Measurements from ENCODE around the gene TOR2A.
A peak's percentile ranks its signal among the peaks of the same experiment; 100 is the strongest.
"Not testable (repeated sequence)": the region's sequence is repeated elsewhere in the genome, so short reads cannot be mapped to it uniquely, and the experiment has no call there.

TOR2A gene

DNA sequence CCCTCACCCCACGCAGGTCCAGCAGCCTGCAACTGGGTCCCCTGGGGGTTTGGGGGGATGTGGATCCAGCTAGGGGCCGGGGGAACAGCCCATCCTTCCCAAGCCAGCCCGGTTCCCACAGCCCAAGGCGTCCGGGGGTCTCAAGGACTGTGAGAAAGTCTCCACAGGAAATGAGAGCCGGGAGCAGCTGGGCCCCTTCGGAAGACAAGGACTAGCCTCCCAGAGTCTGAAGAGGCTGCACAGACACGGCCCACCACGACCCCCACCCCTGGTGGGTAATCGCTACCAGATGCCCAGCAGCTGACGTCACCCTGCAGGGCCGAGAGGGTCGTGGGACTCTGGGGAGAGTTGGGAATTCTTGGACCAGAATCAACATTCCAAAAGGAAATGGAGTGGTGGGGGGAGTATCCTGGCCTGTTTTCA is 32.8 kb upstream of the TOR2A start:
- DNase-seq = no peak

GRCh38 chr9:127767410-127767809 is 32.3 kb upstream of the TOR2A start:
- DNase-seq = no peak

- no peak for DNase-seq
These were observed 30.3 kb upstream of the TOR2A start for GRCh38 chr9:127765418-127765817.

DNA sequence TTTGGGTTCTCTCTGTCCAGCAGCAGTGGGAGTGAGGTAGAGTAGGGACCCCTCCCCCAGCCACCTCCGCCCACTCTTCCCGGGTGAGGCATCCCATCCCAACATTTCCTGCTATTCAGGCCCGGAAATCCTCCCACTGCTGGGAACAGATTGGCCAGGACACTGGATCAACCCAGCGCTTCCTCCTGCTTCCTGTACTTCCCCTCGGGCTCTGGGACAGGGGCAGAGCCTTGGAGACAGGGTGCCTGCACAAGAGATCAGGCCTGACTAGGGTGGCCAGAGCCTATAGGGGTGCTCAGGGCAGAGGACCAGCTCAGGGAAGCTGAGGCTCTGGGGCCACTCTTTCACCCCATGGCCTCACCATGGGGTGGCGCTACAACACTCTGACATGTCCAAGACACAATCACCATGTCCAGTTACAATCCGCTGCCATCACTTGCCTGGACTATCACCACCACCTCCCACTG is 28.9 kb upstream of the TOR2A start:
- DNase-seq = no peak

- DNase-seq = no peak
These were observed 27.1 kb upstream of the TOR2A start for GRCh38 chr9:127762111-127762676.

- no peak for DNase-seq
These were observed 26.4 kb upstream of the TOR2A start for GRCh38 chr9:127761491-127761956.

DNA sequence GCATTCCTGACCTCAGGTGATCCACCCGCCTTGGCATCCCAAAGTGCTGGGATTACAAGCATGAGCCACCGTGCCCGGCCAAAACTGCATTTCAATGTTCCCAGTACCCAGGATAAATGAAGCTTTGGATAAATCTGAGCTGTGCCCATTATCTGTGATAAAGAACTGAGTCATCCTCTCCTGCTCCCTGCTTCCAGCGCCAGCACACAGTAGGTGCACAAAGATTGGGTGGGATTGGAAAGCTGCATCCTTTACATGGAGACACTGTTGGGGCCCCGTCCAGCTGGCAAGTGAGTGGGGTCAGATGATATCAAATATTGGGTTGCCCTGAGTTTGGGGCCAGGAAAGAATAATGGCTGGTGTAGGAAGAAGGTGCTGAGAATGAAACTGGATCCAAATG is 26.0 kb upstream of the TOR2A start:
- DNase-seq = no peak

GRCh38 chr9:127758843-127759242 is 23.7 kb upstream of the TOR2A start:
- DNase-seq = no peak

DNA sequence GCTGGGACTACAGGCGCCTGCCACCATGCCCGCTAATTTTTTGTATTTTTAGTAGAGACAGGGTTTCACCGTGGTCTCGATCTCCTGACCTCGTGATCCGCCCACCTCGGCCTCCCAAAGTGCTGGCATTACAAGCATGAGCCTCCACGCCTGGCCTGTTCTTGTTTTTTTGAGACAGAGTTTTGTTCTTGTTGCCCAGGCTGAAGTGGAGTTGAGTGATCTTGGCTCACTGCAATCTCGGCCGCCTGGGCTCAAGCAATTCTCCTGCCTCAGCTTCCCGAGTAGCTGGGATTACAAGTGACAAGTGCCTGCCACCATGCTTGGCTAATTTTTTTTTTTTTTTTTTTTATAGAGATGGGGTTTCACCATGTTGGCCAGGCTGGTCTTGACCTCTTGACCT is 21.7 kb upstream of the TOR2A start:
- not testable (repeated sequence) for DNase-seq

DNA sequence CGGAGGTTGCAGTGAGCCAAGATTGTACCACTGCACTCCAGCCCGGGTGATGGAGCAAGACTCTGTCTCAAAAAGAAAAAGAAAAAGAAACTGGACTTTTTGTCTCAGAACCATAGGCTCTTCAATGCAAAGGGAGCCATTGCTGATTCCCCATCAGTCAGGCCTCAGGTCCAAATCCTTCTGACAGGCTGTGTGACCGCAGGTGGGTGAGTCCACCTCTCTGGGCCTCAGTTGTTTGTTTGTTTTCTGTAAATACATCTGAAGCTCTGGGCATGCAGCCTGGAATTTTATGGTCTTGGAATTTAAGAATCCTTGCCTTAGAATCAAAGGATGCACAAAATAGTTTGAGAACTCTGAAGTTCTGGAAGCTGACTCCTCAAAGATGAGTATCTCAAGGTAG is 21.1 kb upstream of the TOR2A start:
- no peak for DNase-seq

GRCh38 chr9:127755061-127756060 is 20.3 kb upstream of the TOR2A start:
- DNase-seq = peak; percentile 31

DNA sequence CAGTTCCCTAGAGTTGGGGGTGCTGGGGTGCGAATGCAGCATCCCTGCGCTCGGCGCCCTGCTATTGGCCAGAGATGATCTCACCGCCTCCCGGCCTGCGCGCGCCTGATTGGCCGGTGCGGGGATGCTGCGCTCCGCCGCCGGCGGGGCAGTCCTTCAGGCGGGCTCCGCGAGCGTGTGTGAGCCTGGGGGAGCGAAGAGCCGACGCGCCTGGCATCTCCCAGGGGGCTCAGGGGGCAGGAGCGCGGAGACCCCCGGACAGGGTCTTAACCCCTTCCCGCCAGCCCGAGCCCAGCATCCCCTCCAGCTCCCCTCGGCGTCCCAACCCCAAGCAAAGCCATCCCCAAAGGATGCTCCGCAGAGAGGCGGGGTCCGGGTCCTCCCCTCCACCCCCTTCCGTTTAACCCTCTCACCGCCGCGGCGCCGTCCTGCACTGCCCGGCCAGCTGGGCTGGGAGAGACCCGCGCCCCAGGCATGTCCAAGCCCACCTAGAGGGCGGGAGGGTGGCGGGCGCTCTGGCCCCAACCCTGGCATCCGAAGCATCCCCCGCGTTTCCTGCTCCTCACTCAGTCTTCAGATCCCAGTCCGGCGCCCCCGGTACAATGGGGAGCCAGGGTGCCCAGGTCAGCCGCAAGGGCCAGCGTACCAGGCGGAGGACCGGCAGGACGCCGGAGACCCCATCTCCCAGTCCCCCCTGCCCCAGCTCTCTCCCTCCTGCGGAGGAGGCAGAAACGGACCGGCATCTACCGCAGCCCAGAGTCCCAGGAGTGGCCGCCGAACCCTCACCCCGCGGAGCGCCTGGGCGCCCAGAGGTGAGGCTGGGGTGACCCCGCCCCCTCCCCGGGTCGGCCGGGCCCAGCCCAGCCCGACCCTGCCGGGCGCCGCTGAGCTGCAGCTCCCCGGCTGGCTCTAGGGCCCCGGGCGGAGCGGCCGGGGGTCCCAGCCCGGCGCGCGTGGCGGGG is 19.3 kb upstream of the TOR2A start:
- DNase-seq = peak; percentile 64

DNA sequence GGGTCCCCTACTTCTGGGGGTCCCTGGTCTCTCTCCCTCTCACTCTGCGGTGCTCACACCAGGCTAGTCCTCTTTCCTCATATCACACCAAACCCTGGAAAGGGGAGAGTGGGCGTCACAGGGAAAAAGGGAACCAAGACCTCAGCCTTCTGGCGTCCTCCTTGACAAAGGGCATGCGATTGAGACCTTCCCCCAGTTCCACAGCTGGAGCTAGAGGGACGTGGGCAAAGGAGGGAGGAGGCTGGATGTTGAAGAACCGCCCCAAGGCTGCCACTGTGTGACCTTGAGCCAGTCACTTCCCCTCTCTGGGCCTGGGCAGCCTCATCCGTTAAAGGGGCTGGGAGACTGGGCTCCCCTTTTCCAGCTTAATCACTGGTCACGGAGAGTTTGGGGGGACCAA is 18.5 kb upstream of the TOR2A start:
- DNase-seq = no peak

DNA sequence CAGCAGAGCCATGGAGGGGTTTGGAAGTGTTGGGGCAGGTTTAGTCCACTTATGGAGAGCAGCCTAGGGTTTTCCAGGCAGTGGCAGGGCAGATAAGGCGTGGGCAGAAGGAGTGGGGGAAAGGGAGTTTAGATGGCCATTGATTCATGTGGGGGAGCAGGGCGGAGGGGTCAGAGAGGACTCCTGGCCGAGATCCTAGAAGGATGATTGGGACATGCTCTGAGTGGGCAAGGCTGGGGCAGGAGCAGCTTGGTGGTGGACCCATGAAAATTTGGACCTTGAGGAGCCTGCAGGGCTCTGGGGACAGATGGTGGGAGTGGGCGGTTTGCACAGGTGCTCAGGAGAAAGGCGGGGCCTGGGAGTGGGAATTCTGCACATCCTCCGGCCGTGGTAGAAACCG is 18.1 kb upstream of the TOR2A start:
- DNase-seq = no peak

GRCh38 chr9:127751269-127752054 is 16.4 kb upstream of the TOR2A start:
- DNase-seq = peak; percentile 22

DNA sequence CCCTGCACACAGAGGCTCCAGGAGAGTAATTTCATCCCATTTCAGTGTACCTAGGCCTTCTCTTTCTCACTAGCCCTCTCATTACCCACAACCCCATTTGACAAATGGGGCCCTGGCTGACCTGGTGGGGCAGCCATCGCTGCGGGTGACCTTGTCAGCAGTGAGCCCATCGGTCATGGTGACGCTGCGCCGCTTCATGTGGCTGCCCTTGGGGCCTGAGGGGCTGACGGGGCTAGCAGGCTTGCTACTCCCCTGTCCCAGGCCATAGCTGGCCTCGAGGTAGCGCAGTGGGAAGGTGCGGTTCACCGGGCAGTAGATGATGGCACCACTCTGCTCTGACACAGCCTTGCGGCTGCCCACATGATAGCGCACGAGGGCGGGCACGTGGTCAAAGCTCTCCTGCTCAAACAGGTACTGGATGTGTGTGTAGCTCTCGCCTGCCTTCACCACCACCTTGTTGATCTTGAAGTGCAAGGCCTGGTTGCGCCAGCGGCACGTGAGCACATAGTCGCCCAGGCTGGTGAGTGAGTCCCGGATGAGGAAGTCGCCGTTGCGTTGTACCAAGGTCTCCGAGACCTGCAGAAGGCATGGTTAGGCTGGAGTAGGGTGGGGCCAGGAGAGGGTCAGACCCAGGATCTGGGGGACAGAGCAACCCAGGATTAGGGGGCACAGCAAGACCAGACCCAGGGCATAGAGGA is 14.1 kb upstream of the TOR2A start:
- no peak for DNase-seq

DNA sequence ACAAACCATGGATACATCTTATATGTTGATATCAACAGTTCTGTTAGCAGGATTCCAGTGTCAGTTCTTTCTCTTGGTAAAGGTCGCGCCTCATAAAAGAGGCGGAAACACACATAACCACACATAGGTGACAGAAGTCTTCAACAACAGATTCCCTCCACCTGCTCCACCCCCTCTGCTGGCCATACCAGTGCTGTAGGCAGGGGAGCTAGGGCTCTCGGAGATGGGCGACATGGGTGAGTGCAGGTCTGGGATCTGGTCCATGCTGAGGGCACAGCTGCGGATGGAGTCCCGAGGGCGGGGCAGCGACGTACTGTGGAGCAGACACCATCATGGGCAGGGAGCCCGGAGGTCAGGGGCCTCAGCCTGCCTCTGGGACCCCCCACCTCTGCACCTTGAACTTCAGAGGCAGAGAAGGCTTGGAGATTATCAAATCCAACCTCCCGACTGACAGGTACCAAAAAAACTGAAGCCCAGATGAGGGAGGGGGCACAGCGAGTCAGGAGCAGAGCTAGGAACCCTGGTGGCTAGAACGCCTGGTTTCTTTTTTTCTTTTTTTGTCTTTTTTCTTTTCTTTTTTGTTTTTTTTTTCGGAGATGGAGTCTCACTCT is 12.0 kb upstream of the TOR2A start:
- DNase-seq = no peak

GRCh38 chr9:127744398-127745110 is 9.5 kb upstream of the TOR2A start:
- no peak for DNase-seq

DNA sequence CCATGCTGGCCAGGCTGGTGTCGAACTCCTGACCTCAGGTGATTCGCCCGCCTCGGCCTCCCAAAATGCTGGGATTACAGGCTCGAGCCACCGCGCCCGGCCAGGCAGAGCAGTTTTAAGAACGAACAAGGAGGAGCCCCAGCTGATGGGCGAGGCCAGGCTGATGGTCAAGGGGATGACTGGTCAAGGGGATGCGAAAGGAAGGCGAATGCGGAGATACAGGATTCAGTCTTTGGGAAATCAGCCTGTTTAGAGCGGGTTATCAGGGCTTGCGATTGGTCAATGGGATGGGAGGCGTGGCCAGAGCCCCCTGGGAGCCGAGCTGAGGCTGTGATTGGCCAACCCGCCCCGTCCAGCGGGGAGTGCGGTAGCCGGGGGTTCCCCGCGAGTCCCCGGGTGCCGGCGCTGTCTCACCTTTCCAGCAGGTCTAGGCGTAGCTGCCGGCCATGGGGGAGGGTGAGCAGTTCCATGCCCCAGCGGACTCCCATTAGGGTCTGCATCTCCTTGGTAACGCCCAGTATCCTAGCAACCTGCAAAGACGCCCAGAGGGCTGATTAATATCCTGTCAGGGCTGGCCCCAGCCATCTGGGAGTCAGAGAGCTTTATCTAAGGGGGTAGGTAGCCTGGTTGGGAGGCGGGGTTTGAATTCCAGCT is 7.5 kb upstream of the TOR2A start:
- peak; percentile 95 for DNase-seq
